ENCODE data around the gene NCDN.

NCDN gene

GRCh38 chr1:35592991-35593769 is 35.6 kb downstream of the NCDN start:
- peak; percentile 63 for DNase-seq

- no peak for DNase-seq
Measured at GRCh38 chr1:35594005-35594760, 36.6 kb downstream of the NCDN start.

GRCh38 chr1:35595684-35596083 is 38.1 kb downstream of the NCDN start:
- DNase-seq = no peak

GRCh38 chr1:35597870-35598269 is 40.3 kb downstream of the NCDN start:
- DNase-seq = peak; percentile 67

GRCh38 chr1:35598895-35599294 is 41.3 kb downstream of the NCDN start:
- peak; percentile 68 for DNase-seq

- DNase-seq = no peak
Measured at GRCh38 chr1:35599411-35599810, 41.8 kb downstream of the NCDN start.

- peak; percentile 72 for DNase-seq
Measured at GRCh38 chr1:35600593-35600992, 43.0 kb downstream of the NCDN start.

- DNase-seq = peak; percentile 89
Measured at GRCh38 chr1:35603468-35603867, 45.9 kb downstream of the NCDN start.

GRCh38 chr1:35603941-35604340 is 46.3 kb downstream of the NCDN start:
- no peak for DNase-seq

GRCh38 chr1:35605071-35605866 is 47.7 kb downstream of the NCDN start:
- DNase-seq = no peak

GRCh38 chr1:35605867-35606182 is 48.2 kb downstream of the NCDN start:
- DNase-seq = peak; percentile 90

- DNase-seq = no peak
Measured at GRCh38 chr1:35611655-35612054, 54.1 kb downstream of the NCDN start.

GRCh38 chr1:35615440-35615839 is 57.8 kb downstream of the NCDN start:
- no peak for DNase-seq
